Naive thymus-derived CD4-positive, alpha-beta T cell (primary cell): ENCODE measurements around the gene MACROD2. TPM values are rescaled to one million over a fixed set of nuclear protein-coding genes. Genes with fewer than 3 reads are reported as not detected.

Source experiments
- ATAC-seq: fragments of 150-1000 bp; cut with Tn5 transposase; 2 replicates; pipeline ENCODE4 v1.10.0; 2021; ENCODE audit warnings: mild to moderate bottlenecking, moderate library complexity
- CTCF ChIA-PET: fragments of 350-600 bp; sonication (Branson Sonifier 250); formaldehyde crosslinking; loops from one replicate; lab custom pipeline; 2021; ENCODE audit warnings: antibody characterized with exemption; lab: Charles Lee
- POLR2A ChIA-PET: fragments of 350-600 bp; sonication (Branson Sonifier 250); formaldehyde crosslinking; loops from one replicate; lab custom pipeline; 2021; ENCODE audit warnings: antibody characterized with exemption, inconsistent platforms; lab: Charles Lee
- DNase-seq, 9 donors: peaks; one replicate each; pipeline versions ENCODE4 v3.0.0 to v3.0.0-alpha.2; 2020 to 2022; ENCODE audit warnings: mixed read lengths in 1 of 9
- H3K27ac ChIP-seq: one replicate; pipeline ENCODE4 v1.7.0; 2013; ENCODE audit warnings: mild to moderate bottlenecking, low read depth, low read length, moderate library complexity
- H3K27me3 ChIP-seq, 2 donors: one replicate each; pipeline ENCODE4 v1.7.0; 2013; ENCODE audit warnings: low read length in 2 of 2, mild to moderate bottlenecking in 2 of 2, moderate library complexity in 2 of 2; ENCODE audit not compliant: control insufficient read depth in 2 of 2, insufficient read depth in 2 of 2
- H3K36me3 ChIP-seq, 3 experiments: 1 replicate in 2 of 3; 2 replicates in 1 of 3; pipeline ENCODE4 v1.7.0; 2013; ENCODE audit warnings: low read length in 3 of 3, mild to moderate bottlenecking in 3 of 3, moderate library complexity in 1 of 3; ENCODE audit not compliant: insufficient read depth in 3 of 3, control insufficient read depth in 2 of 3
- H3K4me1 ChIP-seq, 2 donors: one replicate each; pipeline ENCODE4 v1.7.0; 2013; ENCODE audit warnings: low read length in 2 of 2, mild to moderate bottlenecking in 2 of 2, moderate library complexity in 1 of 2; ENCODE audit not compliant: control insufficient read depth in 2 of 2, insufficient read depth in 2 of 2
- H3K4me3 ChIP-seq: 2 replicates; pipeline ENCODE4 v1.7.0; 2013; ENCODE audit warnings: mild to moderate bottlenecking, low read length
- H3K9me3 ChIP-seq, 3 experiments: 1 replicate in 2 of 3; 2 replicates in 1 of 3; pipeline ENCODE4 v1.7.0; 2013; ENCODE audit warnings: low read length in 3 of 3; ENCODE audit not compliant: control insufficient read depth in 2 of 3
- H3K27ac Mint-ChIP-seq, 9 donors: one replicate each; pipeline ENCODE4 v1.8.0; 2020 to 2022; ENCODE audit warnings: mixed read lengths in 9 of 9, mild to moderate bottlenecking in 8 of 9, moderate library complexity in 5 of 9, inconsistent platforms in 2 of 9
- H3K27me3 Mint-ChIP-seq, 5 donors: one replicate each; pipeline ENCODE4 v1.8.0; 2021 to 2022; ENCODE audit warnings: mixed read lengths in 5 of 5, mild to moderate bottlenecking in 1 of 5
- H3K36me3 Mint-ChIP-seq, 5 donors: one replicate each; pipeline ENCODE4 v1.8.0; 2020 to 2022; ENCODE audit warnings: mixed read lengths in 5 of 5, mild to moderate bottlenecking in 3 of 5, inconsistent platforms in 1 of 5
- H3K4me1 Mint-ChIP-seq, 7 donors: one replicate each; pipeline ENCODE4 v1.8.0; 2020 to 2022; ENCODE audit warnings: mixed read lengths in 7 of 7, mild to moderate bottlenecking in 3 of 7, inconsistent platforms in 1 of 7
- H3K4me3 Mint-ChIP-seq, 10 donors: one replicate each; pipeline ENCODE4 v1.8.0; 2020 to 2022; ENCODE audit warnings: mild to moderate bottlenecking in 10 of 10, mixed read lengths in 10 of 10, moderate library complexity in 6 of 10, inconsistent platforms in 2 of 10
- H3K9me3 Mint-ChIP-seq, 11 donors: one replicate each; pipeline ENCODE4 v1.8.0; 2020 to 2022; ENCODE audit warnings: mixed read lengths in 11 of 11, mild to moderate bottlenecking in 4 of 11, inconsistent platforms in 1 of 11, moderate library complexity in 1 of 11
- intact Hi-C, 2 donors: fragments of 100-400 bp; cut with micrococcal nuclease; formaldehyde crosslinking; loops; one replicate each; pipeline ENCODE4 v1.15.1; 2023
- polyA plus RNA-seq, 2 donors: library from polyadenylated mRNA; unstranded; fragments of 300-500 nt; fragmentation: Illumina TruSeq; gene quantifications; one replicate each; pipeline ENCODE4 v1.2.3, GENCODE V29; 2021
- total RNA-seq, 6 experiments: library from RNA in 5 of 6; stranded (reverse) in 5 of 6; gene quantifications; 1 replicate in 5 of 6; 2 replicates in 1 of 6; pipeline ENCODE4 v1.2.3 and lab custom pipeline; 2021 to 2026

The MACROD2 gene
- total and polyA plus RNA-seq, 7 experiments from 2014 or later = 0.27 to 0.86 (median 0.34) TPM; not detected in 4

DNA sequence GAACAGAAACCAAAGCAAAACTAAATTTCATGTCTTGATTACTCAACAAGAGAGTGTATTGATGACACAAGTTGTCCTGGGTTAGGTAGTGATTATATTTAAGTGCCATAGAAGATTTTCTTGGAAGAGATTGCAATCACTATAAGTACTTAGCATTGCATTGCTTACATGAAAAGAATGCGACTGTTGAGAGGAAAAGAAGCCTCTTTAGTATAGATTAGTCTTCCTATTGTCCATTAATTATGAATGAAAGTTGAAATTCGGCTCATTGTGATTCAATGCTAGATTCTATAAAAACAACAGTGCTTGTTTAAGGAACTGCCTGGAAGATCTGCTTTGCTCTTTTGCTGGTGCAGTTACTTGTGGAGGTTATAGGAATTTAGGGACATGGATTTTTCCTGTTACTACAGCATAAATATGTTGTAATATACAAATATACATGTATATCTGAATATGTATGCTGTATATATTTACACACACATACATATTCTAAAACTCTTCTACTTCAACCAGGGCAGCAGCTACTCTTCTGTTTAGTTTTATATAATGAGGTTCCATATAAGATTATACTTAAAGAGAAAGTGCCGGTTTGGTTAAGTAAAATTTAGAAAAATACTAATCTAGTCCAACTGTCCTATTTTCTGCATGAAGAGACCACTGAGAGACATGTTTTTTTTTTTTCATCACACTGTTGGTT lies 1781.6 kb downstream of the MACROD2 start:
- no peaks in the 10 kb centered on the region for H3K4me1 Mint-ChIP-seq
- H3K9me3 Mint-ChIP-seq = peaks cover 0 to 16% (median 5%) of the 10 kb centered on the region in 11 donors
- H3K9me3 ChIP-seq = no peaks in the 10 kb centered on the region
- H3K27me3 ChIP-seq = no peaks in the 10 kb centered on the region
- no peak overlapping the region for H3K27ac ChIP-seq
- no peaks in the 10 kb centered on the region for H3K36me3 ChIP-seq
- ATAC-seq = no peak
- H3K4me3 ChIP-seq = no peak overlapping the region
- no peaks in the 10 kb centered on the region for H3K4me1 ChIP-seq
- no peak overlapping the region for H3K4me3 Mint-ChIP-seq
- no peaks in the 10 kb centered on the region for H3K27me3 Mint-ChIP-seq
- ChIA-PET CTCF (no interaction called here), POLR2A (no interaction called here)
- no peak for DNase-seq
- H3K36me3 Mint-ChIP-seq = no peaks in the 10 kb centered on the region
- intact Hi-C loops = no loop called here
- no peak overlapping the region for H3K27ac Mint-ChIP-seq

GRCh38 chr20:15784020-15784419 lies 1788.7 kb downstream of the MACROD2 start:
- CTCF ChIA-PET = no interaction called here
- Mint-ChIP-seq H3K4me1 (no peaks in the 10 kb centered on the region), H3K27me3 (no peaks in the 10 kb centered on the region), H3K27ac (no peak overlapping the region), H3K4me3 (no peak overlapping the region), H3K36me3 (no peaks in the 10 kb centered on the region), H3K9me3 (peaks cover 0 to 14% (median 2%) of the 10 kb centered on the region in 11 donors)
- H3K27me3 ChIP-seq = no peaks in the 10 kb centered on the region
- no peaks in the 10 kb centered on the region for H3K9me3 ChIP-seq
- intact Hi-C loops = no loop called here
- H3K27ac ChIP-seq = no peak overlapping the region
- no peaks in the 10 kb centered on the region for H3K36me3 ChIP-seq
- no peak overlapping the region for H3K4me3 ChIP-seq
- no peaks in the 10 kb centered on the region for H3K4me1 ChIP-seq
- DNase-seq (no peak), ATAC-seq (no peak)
- POLR2A ChIA-PET = no interaction called here

GRCh38 chr20:15789079-15789478 lies 1793.8 kb downstream of the MACROD2 start:
- Mint-ChIP-seq H3K4me1 (no peaks in the 10 kb centered on the region), H3K4me3 (no peak overlapping the region), H3K36me3 (no peaks in the 10 kb centered on the region), H3K9me3 (peaks cover 0 to 4% (median 0%) of the 10 kb centered on the region in 11 donors), H3K27ac (no peak overlapping the region), H3K27me3 (no peaks in the 10 kb centered on the region)
- H3K4me3 ChIP-seq = no peak overlapping the region
- H3K27me3 ChIP-seq = no peaks in the 10 kb centered on the region
- ChIA-PET POLR2A (no interaction called here), CTCF (no interaction called here)
- intact Hi-C loops = no loop called here
- H3K4me1 ChIP-seq = no peaks in the 10 kb centered on the region
- DNase-seq = no peak
- no peak for ATAC-seq
- H3K27ac ChIP-seq = no peak overlapping the region
- no peaks in the 10 kb centered on the region for H3K36me3 ChIP-seq
- H3K9me3 ChIP-seq = no peaks in the 10 kb centered on the region

GRCh38 chr20:15792855-15793254 lies 1797.5 kb downstream of the MACROD2 start:
- no peaks in the 10 kb centered on the region for H3K27me3 Mint-ChIP-seq
- H3K4me3 ChIP-seq = no peak overlapping the region
- ATAC-seq (no peak), DNase-seq (no peak)
- ChIA-PET POLR2A (no interaction called here), CTCF (no interaction called here)
- no peaks in the 10 kb centered on the region for H3K36me3 Mint-ChIP-seq
- no peaks in the 10 kb centered on the region for H3K4me1 Mint-ChIP-seq
- no peak overlapping the region for H3K27ac ChIP-seq
- no peaks in the 10 kb centered on the region for H3K36me3 ChIP-seq
- H3K9me3 Mint-ChIP-seq = peaks cover 0 to 2% (median 0%) of the 10 kb centered on the region in 11 donors
- no peak overlapping the region for H3K4me3 Mint-ChIP-seq
- no peaks in the 10 kb centered on the region for H3K27me3 ChIP-seq
- no peaks in the 10 kb centered on the region for H3K4me1 ChIP-seq
- intact Hi-C loops = no loop called here
- no peaks in the 10 kb centered on the region for H3K9me3 ChIP-seq
- H3K27ac Mint-ChIP-seq = no peak overlapping the region

- Mint-ChIP-seq H3K4me3 (no peak overlapping the region), H3K27me3 (no peaks in the 10 kb centered on the region), H3K27ac (no peak overlapping the region), H3K36me3 (no peaks in the 10 kb centered on the region), H3K9me3 (peaks cover 0 to 2% (median 0%) of the 10 kb centered on the region in 11 donors), H3K4me1 (no peaks in the 10 kb centered on the region)
- Histone ChIP-seq H3K4me1 (no peaks in the 10 kb centered on the region), H3K27me3 (no peaks in the 10 kb centered on the region), H3K4me3 (no peak overlapping the region), H3K27ac (no peak overlapping the region), H3K36me3 (no peaks in the 10 kb centered on the region), H3K9me3 (no peaks in the 10 kb centered on the region)
- ATAC-seq (no peak), DNase-seq (no peak)
- intact Hi-C loops = no loop called here
- CTCF ChIA-PET = no interaction called here
- POLR2A ChIA-PET = no interaction called here
Measured at GRCh38 chr20:15794409-15794808, 1799.1 kb downstream of the MACROD2 start.

GRCh38 chr20:15795305-15796019 lies 1800.1 kb downstream of the MACROD2 start:
- H3K27me3 ChIP-seq = no peaks in the 10 kb centered on the region
- Mint-ChIP-seq H3K4me1 (no peaks in the 10 kb centered on the region), H3K9me3 (peaks cover 0 to 5% (median 0%) of the 10 kb centered on the region in 11 donors), H3K27ac (no peak overlapping the region), H3K27me3 (no peaks in the 10 kb centered on the region), H3K4me3 (no peak overlapping the region), H3K36me3 (no peaks in the 10 kb centered on the region)
- no peak for ATAC-seq
- CTCF ChIA-PET = no interaction called here
- POLR2A ChIA-PET = no interaction called here
- no peak overlapping the region for H3K4me3 ChIP-seq
- no peaks in the 10 kb centered on the region for H3K4me1 ChIP-seq
- H3K9me3 ChIP-seq = no peaks in the 10 kb centered on the region
- H3K27ac ChIP-seq = no peak overlapping the region
- H3K36me3 ChIP-seq = no peaks in the 10 kb centered on the region
- intact Hi-C loops = no loop called here
- no peak for DNase-seq

GRCh38 chr20:15799871-15800270 lies 1804.6 kb downstream of the MACROD2 start:
- ChIA-PET CTCF (no interaction called here), POLR2A (no interaction called here)
- no peaks in the 10 kb centered on the region for H3K36me3 ChIP-seq
- H3K27me3 Mint-ChIP-seq = no peaks in the 10 kb centered on the region
- H3K27me3 ChIP-seq = no peaks in the 10 kb centered on the region
- H3K9me3 ChIP-seq = no peaks in the 10 kb centered on the region
- H3K9me3 Mint-ChIP-seq = peaks cover 0 to 9% (median 2%) of the 10 kb centered on the region in 11 donors
- DNase-seq = no peak
- ATAC-seq = no peak
- intact Hi-C loops = no loop called here
- no peak overlapping the region for H3K4me3 ChIP-seq
- H3K4me1 Mint-ChIP-seq = no peaks in the 10 kb centered on the region
- no peak overlapping the region for H3K4me3 Mint-ChIP-seq
- H3K4me1 ChIP-seq = no peaks in the 10 kb centered on the region
- H3K27ac ChIP-seq = no peak overlapping the region
- H3K36me3 Mint-ChIP-seq = no peaks in the 10 kb centered on the region
- no peak overlapping the region for H3K27ac Mint-ChIP-seq
